ENCODE results near the gene LINGO3. TPM values are rescaled to one million over a fixed set of nuclear protein-coding genes. Genes with fewer than 3 reads are reported as not detected.

Gene LINGO3
- total RNA-seq, 2 donors from 2014 or later = not detected

DNA sequence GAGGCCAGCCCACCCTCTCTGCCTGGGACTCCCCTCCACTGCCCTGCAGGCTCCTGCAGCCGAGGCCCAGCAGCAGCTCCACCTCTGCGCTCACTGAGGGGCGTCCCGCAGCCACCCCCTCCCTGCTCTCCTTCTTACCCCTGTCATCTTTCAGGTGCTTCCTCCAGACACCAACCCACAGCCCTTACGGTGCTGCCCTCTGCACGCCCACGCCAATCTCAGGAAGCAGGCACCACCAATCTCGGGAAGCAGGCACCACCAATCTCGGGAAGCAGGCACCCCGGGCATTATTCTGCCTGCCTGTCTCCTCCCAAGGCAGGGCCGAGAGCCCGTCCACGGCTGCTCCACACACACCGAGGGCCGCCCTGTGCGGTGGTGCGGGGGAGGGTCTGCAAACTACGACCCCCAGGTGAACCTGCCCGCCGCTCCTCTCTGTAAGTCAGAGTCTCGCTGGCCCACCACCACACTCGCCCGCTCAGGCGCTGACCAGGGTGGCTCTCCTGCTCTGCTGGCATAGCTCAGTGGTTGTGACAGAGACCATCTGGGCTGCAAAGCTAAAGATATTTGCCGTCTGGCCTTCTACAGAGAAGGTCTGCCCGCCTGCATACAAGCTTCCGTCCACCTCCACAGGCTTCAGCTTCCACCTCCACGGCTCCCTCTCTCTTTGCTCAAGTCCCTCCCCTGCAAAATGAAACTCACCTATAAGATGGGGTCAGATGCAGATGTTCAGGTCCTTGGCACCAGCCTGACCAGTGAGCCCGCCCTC, 17.5 kb upstream of the LINGO3 start:
- DNase-seq (no peak), ATAC-seq (no peak)
- TF ChIP-seq, protein P1, sequence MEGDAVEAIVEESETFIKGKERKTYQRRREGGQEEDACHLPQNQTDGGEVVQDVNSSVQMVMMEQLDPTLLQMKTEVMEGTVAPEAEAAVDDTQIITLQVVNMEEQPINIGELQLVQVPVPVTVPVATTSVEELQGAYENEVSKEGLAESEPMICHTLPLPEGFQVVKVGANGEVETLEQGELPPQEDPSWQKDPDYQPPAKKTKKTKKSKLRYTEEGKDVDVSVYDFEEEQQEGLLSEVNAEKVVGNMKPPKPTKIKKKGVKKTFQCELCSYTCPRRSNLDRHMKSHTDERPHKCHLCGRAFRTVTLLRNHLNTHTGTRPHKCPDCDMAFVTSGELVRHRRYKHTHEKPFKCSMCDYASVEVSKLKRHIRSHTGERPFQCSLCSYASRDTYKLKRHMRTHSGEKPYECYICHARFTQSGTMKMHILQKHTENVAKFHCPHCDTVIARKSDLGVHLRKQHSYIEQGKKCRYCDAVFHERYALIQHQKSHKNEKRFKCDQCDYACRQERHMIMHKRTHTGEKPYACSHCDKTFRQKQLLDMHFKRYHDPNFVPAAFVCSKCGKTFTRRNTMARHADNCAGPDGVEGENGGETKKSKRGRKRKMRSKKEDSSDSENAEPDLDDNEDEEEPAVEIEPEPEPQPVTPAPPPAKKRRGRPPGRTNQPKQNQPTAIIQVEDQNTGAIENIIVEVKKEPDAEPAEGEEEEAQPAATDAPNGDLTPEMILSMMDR (IDR thresholded peaks at IDR 0.05) = no peak
- TF ChIP-seq POLR2A (IDR thresholded peaks at IDR 0.05) = no peak
- Histone ChIP-seq H3K4me3 (no peak overlapping the region), H3K4me1 (peaks cover 32% of the 10 kb centered on the region), H3K27me3 (no peaks in the 10 kb centered on the region), H3K27ac (no peak overlapping the region), H3K9me3 (no peaks in the 10 kb centered on the region), H3K36me3 (replicated peaks in 1 of 2; ENCODE audit: insufficient read depth in 1 of 2, low read depth in 2 of 2) (peaks cover 0 to 2% of the 10 kb centered on the region in 2 donors)
- 60 to 96% methylated on average over 12 to 22 of the region's 29 CpGs for WGBS, 2 donors
- intact Hi-C loops (cut with DNase I) = no loop called here

DNA sequence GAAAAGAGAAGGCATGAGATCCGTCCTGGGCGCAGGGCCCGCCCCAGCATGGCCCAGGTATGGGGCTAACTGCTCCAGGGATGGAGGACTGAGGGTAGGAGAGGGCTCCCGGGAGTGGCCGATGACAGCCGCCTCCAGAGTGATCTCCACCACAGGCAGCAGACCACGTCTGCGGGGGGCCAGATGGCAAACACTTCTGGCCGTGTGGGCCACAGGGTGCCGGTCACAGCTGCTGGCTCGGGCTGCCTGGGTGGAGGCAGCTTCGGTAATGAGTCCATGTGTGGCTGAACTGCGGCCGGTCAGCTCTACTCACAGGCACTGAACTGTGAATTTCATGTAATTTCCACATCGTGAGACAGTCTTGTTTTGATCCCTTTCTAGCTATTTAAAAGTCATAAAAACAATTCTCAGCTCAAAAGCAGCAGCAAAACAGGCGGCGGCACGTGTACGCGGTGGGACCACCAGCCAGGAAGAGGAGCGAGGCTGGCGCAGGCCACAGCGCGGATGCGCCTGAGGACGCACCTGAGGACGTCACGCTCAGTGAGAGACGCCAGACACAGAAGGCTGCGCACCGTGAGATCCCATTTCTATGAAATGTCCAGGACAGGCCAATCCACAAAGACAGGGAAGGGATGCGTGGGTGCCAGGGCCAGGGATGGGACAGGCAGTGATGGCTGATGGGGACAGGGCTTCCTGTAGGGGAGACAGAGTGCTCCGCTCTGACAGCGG, 16.4 kb upstream of the LINGO3 start:
- intact Hi-C loops (cut with DNase I) = no loop called here
- no peak overlapping the region for H3K27ac ChIP-seq
- 89 to 90% methylated on average over 25 to 32 of the region's 34 CpGs for WGBS, 2 donors

DNA sequence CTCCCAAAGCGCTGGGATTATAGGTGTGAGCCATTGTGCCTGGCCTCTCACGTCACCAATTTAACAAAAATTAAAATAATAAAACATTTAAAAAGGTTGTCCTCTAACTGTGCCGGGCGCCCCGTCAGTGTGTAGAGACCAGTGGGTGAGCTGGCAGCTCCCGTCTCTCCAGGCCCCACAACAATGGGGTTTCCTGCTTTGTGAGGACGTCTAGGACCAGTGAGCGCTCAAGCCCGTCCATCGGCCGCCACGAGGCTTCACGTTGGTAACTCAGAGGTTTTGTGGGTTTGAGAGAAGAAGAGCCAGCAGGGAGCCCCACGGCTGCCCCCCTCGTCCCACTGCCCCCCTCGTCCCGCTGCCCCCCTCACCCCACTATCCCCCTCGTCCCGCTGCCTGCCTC, 15.8 kb upstream of the LINGO3 start:
- intact Hi-C loops (cut with DNase I) = no loop called here
- Histone ChIP-seq H3K36me3 (replicated peaks in 1 of 2; ENCODE audit: insufficient read depth in 1 of 2, low read depth in 2 of 2) (peaks cover 0 to 2% of the 10 kb centered on the region in 2 donors), H3K4me1 (peaks cover 16% of the 10 kb centered on the region), H3K27ac (no peak overlapping the region), H3K9me3 (no peaks in the 10 kb centered on the region), H3K27me3 (no peaks in the 10 kb centered on the region), H3K4me3 (no peak overlapping the region)
- 87 to 96% methylated on average over 13 to 14 of the region's 19 CpGs for WGBS, 2 donors
- TF ChIP-seq, protein P1 (IDR thresholded peaks at IDR 0.05) = no peak
- no peak for TF ChIP-seq POLR2A (IDR thresholded peaks at IDR 0.05)
- ATAC-seq = no peak
- no peak for DNase-seq

More for the DNA sequence above, 16.4 kb upstream of the LINGO3 start:
- TF ChIP-seq, protein P1 (IDR thresholded peaks at IDR 0.05) = no peak
- no peak for TF ChIP-seq POLR2A (IDR thresholded peaks at IDR 0.05)
- Histone ChIP-seq H3K4me1 (peaks cover 21% of the 10 kb centered on the region), H3K4me3 (no peak overlapping the region), H3K27me3 (no peaks in the 10 kb centered on the region), H3K36me3 (replicated peaks in 1 of 2; ENCODE audit: insufficient read depth in 1 of 2, low read depth in 2 of 2) (peaks cover 0 to 2% of the 10 kb centered on the region in 2 donors), H3K9me3 (no peaks in the 10 kb centered on the region)
- no peak for ATAC-seq
- DNase-seq = no peak

DNA sequence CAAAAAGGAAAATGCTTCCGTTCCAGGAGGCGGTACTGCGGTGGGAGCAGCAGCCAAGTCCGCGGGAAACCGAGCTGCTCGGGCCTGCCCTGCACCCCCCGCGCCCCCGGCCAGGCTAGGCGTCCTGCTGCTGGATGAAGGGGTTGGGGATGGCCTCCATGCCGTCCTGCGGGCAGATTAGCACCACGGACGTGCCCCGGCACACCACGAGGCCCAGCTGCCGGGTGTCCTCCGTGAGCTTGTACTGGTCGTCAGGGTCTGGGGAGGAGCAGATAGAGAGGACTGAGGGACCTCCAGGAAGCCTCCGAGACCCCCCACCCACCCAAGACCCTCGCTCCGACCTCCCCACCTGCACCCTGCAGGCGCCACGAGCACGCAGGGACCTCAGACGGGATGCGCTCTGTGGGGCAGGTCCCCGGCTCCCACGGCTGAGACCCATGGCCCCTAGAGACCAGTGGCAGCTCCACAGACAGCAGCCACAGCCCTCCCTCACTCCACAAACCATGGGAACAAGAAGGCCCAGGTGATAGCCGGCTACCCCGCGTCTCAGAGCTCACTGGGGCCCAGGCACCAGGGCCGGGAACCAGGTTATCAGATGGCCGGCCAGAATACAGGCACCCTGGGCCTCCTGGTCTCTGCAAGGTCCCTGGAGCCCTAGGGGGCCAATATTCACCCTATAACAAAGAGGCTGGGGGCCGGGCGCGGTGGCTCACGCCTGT, 13.8 kb upstream of the LINGO3 start:
- 91 to 95% methylated on average over 17 to 39 of the region's 39 CpGs for WGBS, 2 donors
- intact Hi-C loops (cut with DNase I) = no loop called here
- H3K4me1 ChIP-seq = peaks cover 4% of the 10 kb centered on the region
- no peaks in the 10 kb centered on the region for H3K9me3 ChIP-seq
- DNase-seq = no peak
- H3K27me3 ChIP-seq = no peaks in the 10 kb centered on the region
- H3K27ac ChIP-seq = no peak overlapping the region
- H3K36me3 ChIP-seq (replicated peaks in 1 of 2; ENCODE audit: insufficient read depth in 1 of 2, low read depth in 2 of 2) = peaks cover 0 to 2% of the 10 kb centered on the region in 2 donors
- no peak for ATAC-seq
- TF ChIP-seq, protein P1 (IDR thresholded peaks at IDR 0.05) = no peak
- no peak for TF ChIP-seq POLR2A (IDR thresholded peaks at IDR 0.05)
- no peak overlapping the region for H3K4me3 ChIP-seq
